Peyer's patch (tissue), 4 donors: Measurements from ENCODE around the gene TAS2R46. TPM values are rescaled to one million over a fixed set of nuclear protein-coding genes. Genes with fewer than 3 reads are reported as not detected.
"Not testable (repeated sequence)": the region's sequence is repeated elsewhere in the genome, so short reads cannot be mapped to it uniquely, and the experiment has no call there.

Experiments
- DNase-seq, 3 donors: peaks; one replicate each; pipeline ENCODE4 v3.0.0-alpha.2; 2017 to 2019
- H3K27ac ChIP-seq, 4 donors: fragments of 200-600 bp; sonication (generic); one replicate each; pipeline ENCODE4 v1.5.1; 2016 to 2019
- H3K27me3 ChIP-seq, 2 donors: fragments of 200-600 bp; sonication (generic); one replicate each; pipeline ENCODE4 v1.5.1; 2019
- H3K36me3 ChIP-seq, 3 donors: fragments of 200-600 bp; sonication (generic); one replicate each; pipeline ENCODE4 v1.5.1; 2016 to 2019
- H3K4me1 ChIP-seq, 4 donors: fragments of 200-600 bp; sonication (generic); one replicate each; pipeline ENCODE4 v1.5.1; 2016 to 2019
- H3K4me3 ChIP-seq, 4 donors: fragments of 200-600 bp; sonication (generic); 1 replicate in 3 of 4; 2 replicates in 1 of 4; pipeline ENCODE4 v1.5.1; 2016 to 2019; ENCODE audit warnings: mild to moderate bottlenecking in 1 of 4
- H3K9me3 ChIP-seq, 4 donors: fragments of 200-600 bp; sonication (generic); one replicate each; pipeline ENCODE4 v1.5.1; 2016 to 2019; ENCODE audit warnings: mild to moderate bottlenecking in 1 of 4
- POLR2A ChIP-seq, 2 donors: fragments of 450-650 bp; IDR thresholded peaks; one replicate each; pipeline ENCODE4 v1.5.1; 2017; ENCODE audit warnings: antibody characterized with exemption in 2 of 2, mild to moderate bottlenecking in 2 of 2, moderate library complexity in 2 of 2
- total RNA-seq, 4 donors: library from RNA; depleted of rRNA; stranded (reverse); fragments of >200 nt; gene quantifications; one replicate each; pipeline ENCODE4 v1.1.0, GENCODE V29; 2016
- TF ChIP-seq, protein P1 (sequence below), 6 experiments: fragments of 450-650 bp in 4 of 6; fragments of 200-600 bp in 2 of 6; sonication (generic) in 1 of 6; IDR thresholded peaks; one replicate each; pipeline ENCODE4 v1.5.1; 2017 to 2019; ENCODE audit warnings: antibody characterized with exemption in 6 of 6, mild to moderate bottlenecking in 3 of 6, moderate library complexity in 1 of 6

Gene TAS2R46
- total RNA-seq: 1 to 10 TPM in 3 of 4 donors, not detected in 1; 3.2 to 6.1 (median 4.2) TPM

GRCh38 chr12:11062194-11062593 lies at the start of gene TAS2R46:
Gene TAS2R46, minus strand, starts transcription at chr12:11062294. Its CDS starts 0 bp downstream, at chr12:11062294.
- not testable (repeated sequence) for H3K36me3 ChIP-seq, H3K9me3 ChIP-seq, H3K27me3 ChIP-seq, H3K4me3 ChIP-seq, H3K27ac ChIP-seq, H3K4me1 ChIP-seq, DNase-seq

- H3K4me3 ChIP-seq, H3K27me3 ChIP-seq, H3K4me1 ChIP-seq, H3K9me3 ChIP-seq, DNase-seq, H3K36me3 ChIP-seq, H3K27ac ChIP-seq: not testable (repeated sequence)
Observed at GRCh38 chr12:11111213-11111612, 49.1 kb upstream of the TAS2R46 start.

GRCh38 chr12:11108862-11109261 lies 46.8 kb upstream of the TAS2R46 start:
- no peak overlapping the region for H3K27ac ChIP-seq
- TF ChIP-seq, protein P1, sequence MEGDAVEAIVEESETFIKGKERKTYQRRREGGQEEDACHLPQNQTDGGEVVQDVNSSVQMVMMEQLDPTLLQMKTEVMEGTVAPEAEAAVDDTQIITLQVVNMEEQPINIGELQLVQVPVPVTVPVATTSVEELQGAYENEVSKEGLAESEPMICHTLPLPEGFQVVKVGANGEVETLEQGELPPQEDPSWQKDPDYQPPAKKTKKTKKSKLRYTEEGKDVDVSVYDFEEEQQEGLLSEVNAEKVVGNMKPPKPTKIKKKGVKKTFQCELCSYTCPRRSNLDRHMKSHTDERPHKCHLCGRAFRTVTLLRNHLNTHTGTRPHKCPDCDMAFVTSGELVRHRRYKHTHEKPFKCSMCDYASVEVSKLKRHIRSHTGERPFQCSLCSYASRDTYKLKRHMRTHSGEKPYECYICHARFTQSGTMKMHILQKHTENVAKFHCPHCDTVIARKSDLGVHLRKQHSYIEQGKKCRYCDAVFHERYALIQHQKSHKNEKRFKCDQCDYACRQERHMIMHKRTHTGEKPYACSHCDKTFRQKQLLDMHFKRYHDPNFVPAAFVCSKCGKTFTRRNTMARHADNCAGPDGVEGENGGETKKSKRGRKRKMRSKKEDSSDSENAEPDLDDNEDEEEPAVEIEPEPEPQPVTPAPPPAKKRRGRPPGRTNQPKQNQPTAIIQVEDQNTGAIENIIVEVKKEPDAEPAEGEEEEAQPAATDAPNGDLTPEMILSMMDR (IDR thresholded peaks at IDR 0.05): no peak
- no peak for TF ChIP-seq POLR2A (IDR thresholded peaks at IDR 0.05)
- no peak overlapping the region for H3K4me3 ChIP-seq
- no peaks in the 10 kb centered on the region for H3K36me3 ChIP-seq
- H3K9me3 ChIP-seq: peaks cover 0 to 3% (median 0%) of the 10 kb centered on the region in 4 donors
- no peaks in the 10 kb centered on the region for H3K27me3 ChIP-seq
- no peaks in the 10 kb centered on the region for H3K4me1 ChIP-seq
- no peak for DNase-seq

- no peak for DNase-seq
- Histone ChIP-seq H3K4me3 (no peak overlapping the region), H3K27me3 (no peaks in the 10 kb centered on the region), H3K9me3 (peaks cover 0 to 3% (median 0%) of the 10 kb centered on the region in 4 donors), H3K36me3 (no peaks in the 10 kb centered on the region), H3K4me1 (no peaks in the 10 kb centered on the region), H3K27ac (no peak overlapping the region)
- TF ChIP-seq POLR2A (IDR thresholded peaks at IDR 0.05): no peak
- TF ChIP-seq, protein P1 (IDR thresholded peaks at IDR 0.05): no peak
Observed at GRCh38 chr12:11107719-11108118, 45.6 kb upstream of the TAS2R46 start.

GRCh38 chr12:11106288-11106687 lies 44.2 kb upstream of the TAS2R46 start:
- Histone ChIP-seq H3K4me3 (no peak overlapping the region), H3K4me1 (no peaks in the 10 kb centered on the region), H3K9me3 (no peaks in the 10 kb centered on the region), H3K27me3 (no peaks in the 10 kb centered on the region), H3K27ac (no peak overlapping the region), H3K36me3 (no peaks in the 10 kb centered on the region)
- DNase-seq: no peak
- no peak for TF ChIP-seq POLR2A (IDR thresholded peaks at IDR 0.05)
- TF ChIP-seq, protein P1 (IDR thresholded peaks at IDR 0.05): no peak

- no peaks in the 10 kb centered on the region for H3K9me3 ChIP-seq
- no peak overlapping the region for H3K4me3 ChIP-seq
- no peak for TF ChIP-seq POLR2A (IDR thresholded peaks at IDR 0.05)
- TF ChIP-seq, protein P1 (IDR thresholded peaks at IDR 0.05): no peak
- H3K27me3 ChIP-seq: no peaks in the 10 kb centered on the region
- H3K36me3 ChIP-seq: no peaks in the 10 kb centered on the region
- no peak for DNase-seq
- no peaks in the 10 kb centered on the region for H3K4me1 ChIP-seq
- no peak overlapping the region for H3K27ac ChIP-seq
Observed at GRCh38 chr12:11105546-11105945, 43.5 kb upstream of the TAS2R46 start.

DNA sequence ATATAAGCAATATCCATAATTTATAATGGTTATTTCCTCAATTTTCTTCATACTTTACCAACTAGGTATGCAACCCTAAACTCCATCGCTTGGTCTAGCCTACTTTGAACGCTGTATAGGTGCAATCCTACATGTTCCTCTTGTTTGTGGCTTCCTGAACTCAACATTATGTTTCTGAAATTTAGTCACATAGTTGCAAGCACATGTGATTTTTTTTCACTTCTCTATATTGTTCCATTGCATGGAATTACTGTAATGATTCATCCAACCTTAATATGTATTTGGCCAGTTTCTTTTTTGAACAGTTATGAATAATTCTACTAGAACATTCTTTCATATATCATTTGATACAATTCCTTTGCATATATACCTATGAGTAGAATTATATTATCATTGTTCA lies 32.8 kb upstream of the TAS2R46 start:
- H3K27me3 ChIP-seq, DNase-seq, H3K4me3 ChIP-seq, H3K27ac ChIP-seq, H3K9me3 ChIP-seq, H3K36me3 ChIP-seq, H3K4me1 ChIP-seq: not testable (repeated sequence)
